DMS153 treated with DMSO at 0.1 percent for 48 hours (cell line): Measurements from ENCODE around the gene PLCL2.
"Not testable (repeated sequence)": the region's sequence is repeated elsewhere in the genome, so short reads cannot be mapped to it uniquely, and the experiment has no call there.

Experiments used
- DNase-seq: peaks from one replicate; lab custom pipeline; 2025; ENCODE audit not compliant: unreplicated experiment; lab: John Stamatoyannopoulos, UW

PLCL2 gene

DNA sequence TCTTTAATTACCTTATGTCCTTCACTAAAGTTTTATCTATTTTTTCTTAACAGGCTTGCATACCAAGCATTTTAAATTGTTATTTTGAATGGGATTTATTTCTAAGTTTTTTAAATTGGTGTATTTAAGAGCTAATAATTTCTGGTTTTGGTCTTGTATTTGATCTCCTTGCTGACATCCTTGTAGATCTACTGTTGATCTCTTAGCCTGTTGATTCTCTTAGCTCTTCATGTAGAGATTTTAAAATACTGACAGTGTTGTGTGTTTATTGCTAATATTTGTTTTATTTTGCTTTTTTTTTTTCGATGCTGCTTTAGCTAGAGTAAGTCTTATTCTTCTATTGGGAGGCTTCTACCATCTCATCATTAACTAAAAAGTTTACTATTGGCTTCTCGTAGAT, 65.5 kb downstream of the PLCL2 start:
- no peak for DNase-seq

DNA sequence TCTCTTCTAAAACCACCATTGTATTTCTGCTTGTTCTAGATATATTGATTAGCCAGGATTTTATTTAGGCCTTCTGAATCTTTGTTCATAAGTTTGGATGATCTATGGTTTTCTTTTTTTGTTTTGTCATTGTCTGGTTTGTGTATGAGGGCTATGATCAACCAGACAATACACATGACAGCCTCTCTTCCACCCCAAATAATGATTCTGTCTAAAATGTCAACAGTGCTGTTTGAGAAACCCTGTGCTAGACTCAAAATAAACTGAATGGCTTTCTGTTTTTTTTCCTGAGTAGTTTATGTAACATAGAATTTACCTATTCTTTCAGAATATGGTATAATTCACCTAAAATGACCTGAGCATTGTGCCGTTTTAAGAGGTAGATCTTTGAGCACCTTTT, 66.1 kb downstream of the PLCL2 start:
- DNase-seq: no peak

DNA sequence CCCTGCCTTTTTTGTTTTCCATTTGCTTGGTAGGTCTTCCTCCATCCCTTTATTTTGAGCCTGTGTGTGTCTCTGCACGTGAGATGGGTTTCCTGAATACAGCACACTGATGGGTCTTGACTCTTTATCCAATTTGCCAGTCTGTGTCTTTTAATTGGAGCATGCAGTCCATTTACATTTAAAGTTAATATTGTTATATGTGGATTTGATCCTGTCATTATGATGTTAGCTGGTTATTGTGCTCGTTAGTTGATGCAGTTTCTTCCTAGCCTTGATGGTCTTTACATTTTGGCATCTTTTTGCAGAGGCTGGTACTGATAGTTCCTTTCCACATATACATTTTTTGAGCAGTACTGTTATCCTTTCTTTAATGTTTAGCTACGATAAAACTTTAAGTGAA, 73.1 kb downstream of the PLCL2 start:
- not testable (repeated sequence) for DNase-seq

DNA sequence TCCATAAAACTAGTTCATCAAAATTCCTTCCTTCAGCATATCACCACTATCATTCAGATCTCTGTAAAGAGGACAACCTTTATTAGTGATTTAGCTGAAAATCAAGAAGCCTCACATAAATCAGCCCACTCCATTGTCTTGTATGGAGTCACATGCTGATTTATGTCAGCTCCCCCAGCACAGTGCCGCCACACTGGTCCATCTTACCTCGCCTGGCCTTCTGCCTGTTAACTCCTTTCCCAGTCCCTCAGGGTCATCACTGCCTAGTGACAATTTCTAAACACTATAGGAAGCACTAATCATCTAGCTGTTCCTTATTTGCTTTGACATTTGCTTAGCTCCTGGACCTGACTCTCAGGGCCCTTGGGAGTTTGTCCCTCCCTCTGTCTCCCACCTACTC, 75.4 kb downstream of the PLCL2 start:
- no peak for DNase-seq

DNA sequence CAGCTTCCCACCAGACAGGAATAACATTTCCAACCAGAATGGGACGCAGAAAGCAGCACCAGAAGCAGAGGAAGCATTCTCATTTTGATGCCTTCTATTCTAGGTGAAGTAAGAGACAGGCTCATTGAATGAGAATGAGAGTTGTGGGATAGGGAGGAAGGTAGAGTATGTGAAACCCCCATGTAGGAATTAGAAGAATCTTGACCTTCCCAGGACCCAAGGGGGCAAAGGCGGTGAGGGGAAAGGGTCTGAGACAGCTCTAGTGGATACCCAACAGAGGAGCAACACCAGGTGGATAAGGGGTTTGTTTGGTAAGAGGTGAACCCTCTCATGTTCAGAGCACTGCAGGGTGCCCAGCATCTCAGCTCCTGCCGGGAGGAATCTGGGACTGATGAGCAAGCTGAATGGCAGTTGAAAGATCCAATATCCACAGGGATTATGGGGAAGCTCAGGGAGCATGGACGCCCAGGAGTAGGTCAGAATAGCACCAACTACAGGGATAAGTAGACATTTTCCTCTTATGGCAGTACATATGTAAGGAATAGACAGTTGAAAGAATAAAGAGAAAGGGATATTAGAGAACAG, 77.0 kb downstream of the PLCL2 start:
- no peak for DNase-seq

DNA sequence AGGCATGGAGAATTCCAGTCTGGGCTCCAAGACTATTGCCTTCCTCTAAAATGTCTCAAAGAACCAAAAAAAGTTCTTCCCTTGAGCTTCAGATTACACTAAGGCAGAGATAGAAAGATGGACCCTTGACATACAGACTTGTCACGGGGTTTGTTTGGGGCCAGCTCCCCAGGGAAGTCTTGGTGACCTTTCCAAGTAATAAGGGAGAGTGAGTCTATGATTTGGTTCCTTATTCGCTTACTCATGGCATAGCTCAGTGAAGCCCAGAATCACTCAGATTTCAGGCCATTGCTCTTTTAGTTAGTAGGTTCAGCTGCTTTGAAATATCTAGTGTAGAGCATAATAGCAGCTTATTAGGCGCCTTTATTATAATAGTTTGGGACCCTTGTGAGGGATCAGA, 90.3 kb downstream of the PLCL2 start:
- DNase-seq: no peak

DNA sequence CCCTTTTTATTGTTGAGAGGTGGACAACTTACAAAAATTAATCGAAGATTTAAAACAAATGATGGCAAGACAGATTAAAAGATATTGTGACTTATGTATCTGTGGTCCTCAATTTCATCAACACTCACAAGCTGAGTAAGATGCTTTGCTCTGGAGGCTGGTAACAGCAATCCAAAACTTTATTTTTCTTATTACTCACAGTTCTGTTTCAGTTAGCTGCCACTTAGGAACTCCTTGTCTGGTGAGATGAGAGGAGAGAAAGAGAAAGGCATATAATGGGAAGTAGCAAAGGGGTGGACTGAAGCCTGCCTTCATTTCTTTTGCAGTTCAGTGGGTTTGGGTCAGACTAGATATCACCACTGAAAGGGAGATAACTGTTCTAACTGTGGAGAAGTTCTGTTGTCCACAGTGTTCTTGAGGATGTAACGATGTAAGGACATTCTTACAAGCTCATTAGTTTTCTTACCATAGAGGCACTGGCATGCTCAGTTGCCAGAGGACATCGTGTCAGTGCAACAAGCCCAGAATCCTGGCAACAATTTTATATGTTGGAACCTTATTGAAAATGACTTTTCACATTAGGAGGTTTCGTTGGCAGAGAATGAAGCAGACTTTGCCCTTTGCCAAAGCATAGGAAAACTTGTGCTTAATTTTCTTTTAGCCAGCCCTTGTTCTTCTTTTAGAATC, 93.6 kb downstream of the PLCL2 start:
- no peak for DNase-seq

DNA sequence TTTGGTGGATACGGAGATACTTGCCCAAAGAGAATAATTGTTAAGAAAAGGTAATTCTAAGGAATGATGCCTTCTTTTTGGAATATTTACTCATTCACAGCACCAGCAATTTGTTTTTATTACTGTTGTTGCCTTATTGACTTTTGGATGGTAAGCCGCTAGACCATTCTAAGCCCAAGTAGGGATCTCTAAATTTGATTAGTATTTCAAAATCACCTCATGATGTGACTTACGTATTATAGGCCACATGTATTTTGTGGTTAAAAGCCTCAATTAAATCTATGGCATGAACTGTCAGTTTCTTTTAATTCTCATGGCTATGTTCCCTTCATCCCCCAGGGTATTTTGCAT, 94.1 kb downstream of the PLCL2 start:
- no peak for DNase-seq

DNA sequence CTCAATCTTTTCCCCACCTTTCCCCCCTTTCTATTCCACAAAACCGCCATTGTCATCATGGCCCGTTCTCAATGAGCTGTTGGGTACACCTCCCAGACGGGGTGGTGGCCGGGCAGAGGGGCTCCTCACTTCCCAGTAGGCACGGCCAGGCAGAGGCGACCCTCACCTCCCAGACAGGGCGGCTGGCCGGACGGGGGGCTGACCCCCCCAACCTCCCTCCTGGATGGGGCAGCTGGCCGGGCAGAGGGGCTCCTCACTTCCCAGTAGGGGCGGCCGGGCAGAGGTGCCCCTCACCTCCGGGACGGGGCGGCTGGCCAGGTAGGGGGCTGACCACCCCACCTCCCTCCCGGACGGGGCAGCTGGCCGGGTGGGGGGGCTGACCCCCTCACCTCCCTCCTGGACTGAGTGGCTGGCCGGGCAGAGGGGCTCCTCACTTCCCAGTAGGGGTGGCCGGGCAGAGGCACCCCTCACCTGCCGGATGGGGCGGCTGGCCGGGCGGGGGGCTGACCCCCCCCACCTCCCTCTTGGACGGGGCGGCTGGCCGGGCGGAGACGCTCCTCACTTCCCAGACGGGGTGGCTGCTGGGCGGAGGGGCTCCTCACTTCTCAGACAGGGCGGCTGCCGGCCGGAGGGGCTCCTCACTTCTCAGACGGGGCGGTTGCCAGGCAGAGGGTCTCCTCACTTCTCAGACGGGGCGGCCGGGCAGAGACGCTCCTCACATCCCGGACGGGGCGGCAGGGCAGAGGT, 95.2 kb downstream of the PLCL2 start:
- DNase-seq: not testable (repeated sequence)

DNA sequence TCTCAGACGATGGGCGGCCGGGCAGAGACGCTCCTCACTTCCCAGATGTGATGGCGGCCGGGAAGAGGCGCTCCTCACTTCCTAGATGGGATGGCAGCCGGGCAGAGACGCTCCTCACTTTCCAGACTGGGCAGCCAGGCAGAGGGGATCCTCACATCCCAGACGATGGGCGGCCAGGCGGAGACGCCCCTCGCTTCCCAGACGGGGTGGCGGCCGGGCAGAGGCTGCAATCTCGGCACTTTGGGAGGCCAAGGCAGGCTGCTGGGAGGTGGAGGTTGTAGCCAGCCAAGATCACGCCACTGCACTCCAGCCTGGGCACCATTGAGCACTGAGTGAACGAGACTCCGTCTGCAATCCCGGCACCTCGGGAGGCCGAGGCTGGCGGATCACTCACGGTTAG, 95.8 kb downstream of the PLCL2 start:
- DNase-seq: not testable (repeated sequence)

DNA sequence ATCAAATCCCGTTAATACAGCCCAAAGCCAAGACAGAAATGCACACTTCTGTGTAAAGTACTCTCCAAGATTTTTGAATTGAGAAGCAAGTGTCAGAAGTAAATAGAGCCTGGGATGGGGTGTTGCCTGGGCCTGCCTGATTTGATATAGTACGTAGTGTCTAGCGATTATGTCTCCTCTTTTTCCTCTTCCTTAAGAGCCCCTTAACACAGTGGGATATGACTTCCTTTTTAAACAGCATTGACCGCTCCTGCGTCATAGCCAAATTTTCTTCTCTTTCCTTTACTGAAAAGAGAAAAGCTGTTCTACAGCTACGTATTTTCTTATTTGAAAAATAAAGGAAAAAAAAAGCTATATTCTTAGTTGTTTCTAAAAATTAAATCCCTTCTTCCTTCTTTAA, 97.7 kb downstream of the PLCL2 start:
- DNase-seq: no peak

DNA sequence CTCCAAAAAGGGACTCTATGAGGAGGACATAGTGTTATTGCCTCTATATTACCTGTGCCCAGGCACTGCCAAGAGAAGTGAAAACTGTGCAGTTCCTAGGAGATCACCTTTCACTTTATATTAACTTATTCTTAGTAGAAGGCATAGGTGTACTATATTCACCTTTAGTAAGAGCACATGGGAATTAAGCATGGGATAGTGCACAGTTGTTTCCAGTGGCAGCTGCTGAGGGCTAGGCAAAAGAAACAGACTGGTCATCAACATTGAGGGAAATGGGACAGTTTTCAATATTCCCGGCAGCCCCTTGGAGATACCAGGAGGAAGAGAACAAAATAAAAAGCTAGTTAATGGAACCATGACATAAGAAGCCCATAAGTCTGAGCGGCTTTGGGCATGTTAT, 100.9 kb downstream of the PLCL2 start:
- DNase-seq: no peak

DNA sequence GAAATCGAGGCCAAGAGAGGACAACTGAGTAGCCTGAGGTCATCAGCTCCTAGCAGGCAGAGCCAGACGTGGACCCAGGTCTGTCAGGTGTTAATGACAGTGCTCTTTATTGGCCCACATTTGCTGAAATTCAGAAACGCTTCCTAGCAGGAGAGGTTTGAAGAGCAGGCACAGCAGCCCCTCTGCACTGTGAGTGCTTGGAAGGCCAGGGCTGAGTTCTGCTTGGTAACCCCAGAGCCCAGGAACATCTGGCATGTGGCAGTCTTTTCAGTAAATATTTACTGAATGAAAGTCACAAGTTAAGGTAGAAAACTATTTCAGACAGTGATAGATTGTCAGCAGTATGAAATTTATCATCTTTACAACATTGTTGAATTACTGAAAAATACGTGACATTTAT, 102.4 kb downstream of the PLCL2 start:
- DNase-seq: no peak

DNA sequence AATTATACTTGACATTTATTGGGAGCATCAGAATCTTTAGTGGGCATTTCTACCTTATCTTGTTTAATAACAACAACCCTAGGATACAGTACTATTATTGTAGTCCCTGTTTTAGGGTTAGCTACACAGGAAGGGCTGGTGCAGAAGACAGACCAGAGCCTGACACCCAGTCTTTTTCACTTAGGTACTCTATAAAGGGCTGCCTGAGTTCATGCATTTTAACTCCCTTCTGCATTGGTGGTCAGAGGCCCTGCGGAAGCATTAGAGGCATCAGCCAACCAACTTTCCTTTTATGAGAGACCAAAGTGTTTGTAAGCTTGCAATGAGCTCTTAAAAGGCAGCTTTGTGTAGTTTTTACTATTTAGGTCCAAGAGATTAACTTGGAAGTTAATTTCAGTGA, 105.4 kb downstream of the PLCL2 start:
- no peak for DNase-seq

DNA sequence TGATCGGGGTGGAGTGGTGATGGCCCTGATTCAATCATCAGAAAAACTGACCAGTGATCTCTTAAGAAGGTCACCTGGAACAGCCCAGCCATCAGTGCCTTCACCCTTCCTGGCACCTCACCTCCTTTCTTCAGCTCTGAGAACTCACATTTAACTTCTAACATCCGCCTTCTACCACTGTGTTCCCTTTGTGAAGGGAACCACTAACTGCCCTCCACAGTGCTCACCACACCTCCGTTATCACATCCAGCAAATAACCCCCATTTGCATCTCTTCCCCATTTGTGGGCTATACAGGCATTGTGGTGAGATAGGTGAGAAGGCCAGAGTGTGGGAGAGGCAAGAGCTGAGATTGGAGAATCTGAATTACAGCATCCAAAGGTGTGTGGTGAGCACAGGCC, 107.4 kb downstream of the PLCL2 start:
- DNase-seq: no peak

DNA sequence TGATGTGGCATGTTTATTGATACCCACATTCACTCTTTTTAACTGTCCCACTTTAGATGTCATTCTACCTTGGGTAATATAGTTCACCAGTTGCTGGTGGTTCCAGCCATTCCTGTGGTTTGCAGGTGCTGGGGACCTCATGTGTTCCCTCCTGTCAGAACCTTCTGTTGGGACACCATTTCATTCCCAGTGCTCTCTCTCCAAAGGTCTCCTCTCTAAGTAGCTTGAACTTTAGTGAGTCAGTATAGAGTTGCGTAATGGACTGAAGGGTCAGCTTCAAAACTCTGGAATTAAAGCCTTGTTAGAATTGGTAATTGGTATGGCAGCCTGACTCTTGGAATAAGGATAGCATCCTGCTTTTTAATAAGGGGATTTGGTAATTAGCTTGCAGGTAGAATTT, 108.5 kb downstream of the PLCL2 start:
- DNase-seq: no peak

DNA sequence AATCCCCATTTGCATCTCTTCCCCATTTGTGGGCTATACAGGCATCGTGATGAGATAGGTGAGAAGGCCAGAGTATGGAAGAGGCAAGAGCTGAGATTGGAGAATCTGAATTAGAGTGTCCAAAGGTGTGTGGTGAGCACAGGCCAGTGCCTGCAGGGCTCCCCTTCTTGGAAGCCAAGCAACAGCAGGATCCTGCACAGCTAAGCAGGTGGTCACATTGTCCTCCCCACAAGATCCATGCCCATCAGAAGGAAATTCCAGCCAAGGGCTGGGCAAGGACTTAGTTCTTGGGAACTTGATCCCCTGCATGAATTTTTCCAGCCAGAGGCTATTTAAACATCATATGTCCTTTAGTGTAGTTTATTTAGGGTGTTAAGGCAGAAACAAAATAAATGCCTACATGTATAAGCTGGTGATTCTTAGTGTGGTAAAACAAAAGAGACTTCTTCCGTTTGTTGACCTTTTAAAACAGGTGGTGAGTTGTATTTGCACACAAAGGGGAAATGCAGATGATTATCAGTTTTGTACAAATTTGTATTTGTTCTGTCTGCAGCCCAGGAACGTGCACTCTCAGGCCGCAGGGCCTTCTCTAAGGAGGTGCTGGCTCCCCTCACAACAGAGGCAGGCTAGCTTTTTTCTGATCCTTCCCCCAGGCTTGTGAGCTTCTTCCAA, 110.2 kb downstream of the PLCL2 start:
- no peak for DNase-seq

DNA sequence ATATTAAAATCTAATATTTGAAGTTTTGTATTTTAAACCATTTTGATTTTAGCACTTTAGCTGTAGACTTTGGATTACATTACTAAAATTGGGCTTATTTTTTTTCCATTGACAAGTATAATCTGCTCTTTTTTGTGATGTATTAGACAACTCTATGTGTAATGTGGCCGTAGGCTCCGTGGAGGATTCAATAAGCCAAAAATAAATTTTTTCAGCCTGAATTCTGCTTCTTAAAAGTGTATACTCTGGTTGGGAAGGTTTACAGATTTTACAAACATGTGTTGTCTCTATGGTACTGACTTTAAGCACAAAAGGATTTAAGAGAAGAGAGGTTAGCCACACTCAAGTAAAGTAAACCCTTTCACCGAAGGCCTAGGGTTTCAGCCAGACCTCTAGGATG, 110.8 kb downstream of the PLCL2 start:
- no peak for DNase-seq

DNA sequence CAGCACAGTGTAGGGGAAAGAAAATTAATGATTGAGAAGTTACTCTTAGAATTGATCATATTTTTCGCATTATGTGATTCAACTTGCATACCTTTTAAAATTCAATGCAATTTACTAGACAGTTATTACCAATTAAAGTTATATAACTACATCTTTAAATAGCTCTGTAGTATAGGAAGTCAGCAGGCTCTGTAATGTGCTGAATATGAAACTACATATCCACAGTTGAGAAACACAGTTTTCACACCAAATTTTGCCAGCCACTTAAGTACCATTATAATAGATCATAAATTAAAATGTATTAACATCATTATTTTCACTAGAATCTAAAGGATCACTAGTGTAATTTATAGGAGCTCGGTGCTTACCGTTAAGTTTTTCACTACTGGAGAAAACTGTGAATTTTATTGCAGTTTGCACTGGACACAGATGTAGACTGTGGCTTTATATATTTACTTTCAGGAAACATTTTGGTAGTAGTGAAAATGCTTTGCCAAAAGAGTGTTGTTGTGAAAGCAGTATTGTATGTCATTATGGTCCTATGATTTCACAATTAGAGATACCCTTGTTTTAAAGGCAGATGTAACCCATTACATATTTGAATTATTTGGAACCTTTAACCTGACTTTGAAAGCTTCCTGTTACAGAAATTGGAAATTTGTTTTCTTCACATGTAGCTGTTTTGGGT, 113.6 kb downstream of the PLCL2 start:
- no peak for DNase-seq

DNA sequence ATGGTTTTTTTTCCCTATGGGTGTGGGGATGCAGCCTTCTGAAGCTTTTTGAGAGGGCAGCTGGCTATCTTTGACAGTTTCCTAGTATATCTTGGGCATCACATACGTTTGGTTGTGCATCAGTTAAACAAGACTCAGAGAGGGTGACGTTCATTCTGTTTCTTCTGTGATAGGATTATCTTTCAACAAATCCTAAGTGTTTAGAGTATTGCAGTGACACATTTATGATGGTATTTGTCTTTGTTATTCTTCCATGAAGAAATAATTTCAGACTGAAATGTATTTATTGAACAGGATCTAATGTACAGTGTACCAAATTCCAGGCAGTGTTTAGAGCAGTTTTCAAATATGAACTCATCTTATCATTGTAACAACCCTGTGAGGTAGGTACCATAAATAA, 114.4 kb downstream of the PLCL2 start:
- no peak for DNase-seq

DNA sequence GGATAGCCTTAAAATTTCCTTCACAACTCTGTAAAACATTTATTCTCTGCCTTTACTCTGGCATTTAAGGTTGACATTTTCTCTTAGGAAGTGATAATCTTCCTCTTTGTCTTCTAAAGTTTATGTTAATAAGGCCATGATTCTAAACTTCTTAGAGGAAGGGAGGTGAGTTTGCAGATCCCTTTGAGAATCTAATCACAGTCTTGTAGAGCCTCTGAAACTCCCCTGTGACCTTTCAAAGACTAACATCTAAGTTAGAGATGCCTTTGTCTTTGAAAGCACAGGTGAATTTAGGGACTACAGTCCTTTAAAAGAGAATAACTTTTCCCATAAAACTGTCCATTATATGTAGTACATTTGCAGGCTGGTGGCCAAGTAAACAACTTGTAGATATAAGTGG, 115.1 kb downstream of the PLCL2 start:
- no peak for DNase-seq

DNA sequence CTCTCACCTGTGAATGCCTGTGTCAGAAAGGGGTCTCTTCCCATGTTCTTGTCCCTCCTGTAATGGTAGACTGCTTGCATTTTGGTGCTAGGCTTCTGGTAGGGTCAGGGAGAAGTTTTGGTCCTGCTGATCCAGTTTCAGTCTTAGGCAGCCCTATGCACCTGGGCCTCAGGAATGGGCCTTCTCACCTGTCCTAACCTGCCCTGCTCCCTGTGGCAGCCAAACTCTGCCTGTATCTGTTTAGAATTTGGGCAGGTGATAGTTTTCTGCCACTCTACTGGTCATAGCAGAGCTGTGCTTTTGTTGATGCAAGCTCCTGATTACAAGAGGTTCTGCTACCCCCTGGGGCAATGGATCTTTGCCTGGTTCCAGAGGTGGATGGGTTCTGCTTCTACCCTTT, 118.7 kb downstream of the PLCL2 start:
- no peak for DNase-seq
